ENCODE data around the gene C18orf63.

Gene C18orf63

GRCh38 chr18:74288730-74289129 lies 26.9 kb upstream of the C18orf63 start:
- Histone ChIP-seq H3K27ac (replicated peaks) (no peak overlapping the region), H3K27me3 (ENCODE audit: insufficient read depth, poor library complexity, severe bottlenecking) (no peaks in the 10 kb centered on the region), H3K4me3 (replicated peaks; ENCODE audit: insufficient read depth, low read length) (no peak overlapping the region)
- TF ChIP-seq CTCF (IDR thresholded peaks at IDR 0.05; ENCODE audit: insufficient read depth, low read length) = no peak
- TF ChIP-seq REST (IDR thresholded peaks at IDR 0.05; ENCODE audit: insufficient replicate concordance, low read depth) = no peak
- TF ChIP-seq SPI1 (IDR thresholded peaks at IDR 0.05; ENCODE audit: borderline replicate concordance, low read depth) = no peak
- no peak for TF ChIP-seq GABPA (IDR thresholded peaks at IDR 0.05; ENCODE audit: low read depth)
- no peak for TF ChIP-seq POLR2AphosphoS5 (IDR thresholded peaks at IDR 0.05; ENCODE audit: low read depth)
- DNase-seq (ENCODE audit: low read depth in 1 of 2, low spot score in 1 of 2) = no peak

- Histone ChIP-seq H3K27me3 (ENCODE audit: insufficient read depth, poor library complexity, severe bottlenecking) (no peaks in the 10 kb centered on the region), H3K27ac (replicated peaks) (no peak overlapping the region), H3K4me3 (replicated peaks; ENCODE audit: insufficient read depth, low read length) (no peak overlapping the region)
- no peak for DNase-seq (ENCODE audit: low read depth in 1 of 2, low spot score in 1 of 2)
- TF ChIP-seq SPI1 (IDR thresholded peaks at IDR 0.05; ENCODE audit: borderline replicate concordance, low read depth) (peak; percentile 51; the same call in 1 of the 2 replicates), REST (IDR thresholded peaks at IDR 0.05; ENCODE audit: insufficient replicate concordance, low read depth) (no peak)
Measured at GRCh38 chr18:74289137-74289536, 26.5 kb upstream of the C18orf63 start.

GRCh38 chr18:74290021-74290420 lies 25.6 kb upstream of the C18orf63 start:
- Histone ChIP-seq H3K27ac (replicated peaks) (no peak overlapping the region), H3K4me3 (replicated peaks; ENCODE audit: insufficient read depth, low read length) (no peak overlapping the region), H3K27me3 (ENCODE audit: insufficient read depth, poor library complexity, severe bottlenecking) (no peaks in the 10 kb centered on the region)
- DNase-seq (ENCODE audit: low read depth in 1 of 2, low spot score in 1 of 2) = no peak
- TF ChIP-seq REST (IDR thresholded peaks at IDR 0.05; ENCODE audit: insufficient replicate concordance, low read depth) = no peak
- no peak for TF ChIP-seq GABPA (IDR thresholded peaks at IDR 0.05; ENCODE audit: low read depth)
- TF ChIP-seq CTCF (IDR thresholded peaks at IDR 0.05; ENCODE audit: insufficient read depth, low read length) = no peak
- TF ChIP-seq SPI1 (IDR thresholded peaks at IDR 0.05; ENCODE audit: borderline replicate concordance, low read depth) = no peak
- TF ChIP-seq POLR2AphosphoS5 (IDR thresholded peaks at IDR 0.05; ENCODE audit: low read depth) = no peak

All from HL-60 (cell line).